ENCODE results near the gene RFX3. TPM values are rescaled to one million over a fixed set of nuclear protein-coding genes. Genes with fewer than 3 reads are reported as not detected.

Gene RFX3
- total RNA-seq, 4 donors from 2014 or later, result 2.1 to 11.5 (median 7.3) TPM

DNA sequence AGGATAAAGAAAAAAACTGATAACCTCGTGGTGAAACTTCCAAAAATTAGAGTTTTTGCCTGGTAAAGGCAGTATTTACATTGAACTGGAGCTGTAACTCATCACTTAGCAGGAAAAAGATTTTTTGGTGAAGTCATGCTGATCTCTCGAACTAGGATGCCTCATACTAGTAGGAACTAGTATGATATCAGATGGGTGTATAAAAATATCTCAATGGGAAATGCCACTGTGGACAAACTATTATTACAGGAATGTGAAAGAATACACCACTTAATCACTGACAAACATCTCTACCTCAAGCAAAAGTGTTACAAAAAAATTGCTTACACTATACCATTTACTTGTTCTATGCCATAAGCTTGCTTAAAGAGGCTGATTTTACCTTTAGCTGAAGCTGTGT lies 28.4 kb downstream of the RFX3 start:
- in situ Hi-C loops (cut with MboI; ENCODE audit: low sequenced_read_pairs in 4 of 4), result no loop called here
- ATAC-seq (no peak), DNase-seq (no peak)
- peak overlapping the region; percentile 63 to 81 (median 72) for H3K27ac ChIP-seq
- H3K9me3 ChIP-seq, result no peaks in the 10 kb centered on the region
- no peaks in the 10 kb centered on the region for H3K36me3 ChIP-seq
- TF ChIP-seq, protein P1, sequence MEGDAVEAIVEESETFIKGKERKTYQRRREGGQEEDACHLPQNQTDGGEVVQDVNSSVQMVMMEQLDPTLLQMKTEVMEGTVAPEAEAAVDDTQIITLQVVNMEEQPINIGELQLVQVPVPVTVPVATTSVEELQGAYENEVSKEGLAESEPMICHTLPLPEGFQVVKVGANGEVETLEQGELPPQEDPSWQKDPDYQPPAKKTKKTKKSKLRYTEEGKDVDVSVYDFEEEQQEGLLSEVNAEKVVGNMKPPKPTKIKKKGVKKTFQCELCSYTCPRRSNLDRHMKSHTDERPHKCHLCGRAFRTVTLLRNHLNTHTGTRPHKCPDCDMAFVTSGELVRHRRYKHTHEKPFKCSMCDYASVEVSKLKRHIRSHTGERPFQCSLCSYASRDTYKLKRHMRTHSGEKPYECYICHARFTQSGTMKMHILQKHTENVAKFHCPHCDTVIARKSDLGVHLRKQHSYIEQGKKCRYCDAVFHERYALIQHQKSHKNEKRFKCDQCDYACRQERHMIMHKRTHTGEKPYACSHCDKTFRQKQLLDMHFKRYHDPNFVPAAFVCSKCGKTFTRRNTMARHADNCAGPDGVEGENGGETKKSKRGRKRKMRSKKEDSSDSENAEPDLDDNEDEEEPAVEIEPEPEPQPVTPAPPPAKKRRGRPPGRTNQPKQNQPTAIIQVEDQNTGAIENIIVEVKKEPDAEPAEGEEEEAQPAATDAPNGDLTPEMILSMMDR (IDR thresholded peaks at IDR 0.05 in 4 of 5, conservative IDR thresholded peaks at IDR 0.05 in 1 of 5), result no peak
- TF ChIP-seq POLR2A (IDR thresholded peaks at IDR 0.05), result no peak
- no peaks in the 10 kb centered on the region for H3K27me3 ChIP-seq
- peak overlapping the region in 3 of 4 donors; percentile 1 to 13 (median 4) for H3K4me3 ChIP-seq
- intact Hi-C loops (cut with DNase I; ENCODE audit: low total_unique reads), result no loop called here
- H3K4me1 ChIP-seq, result peaks cover 25 to 57% of the 10 kb centered on the region in 2 donors

DNA sequence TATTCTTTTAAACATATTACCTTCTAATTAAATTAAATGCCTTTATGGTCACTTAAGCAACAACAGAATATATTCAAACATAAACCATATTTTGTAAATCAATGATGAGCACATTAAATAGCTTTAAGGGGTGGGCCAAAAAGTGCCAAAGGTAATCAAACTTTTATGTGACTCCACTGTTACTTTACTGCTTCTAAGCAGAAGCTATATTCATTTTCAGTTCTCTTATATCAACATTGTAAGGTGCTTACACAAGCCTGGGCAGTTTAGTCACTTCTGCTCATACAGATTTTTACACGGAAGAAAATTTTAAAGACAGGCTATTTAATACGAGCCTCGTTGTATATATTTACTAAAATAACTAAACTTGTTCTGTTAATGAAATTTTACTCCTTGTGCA lies 29.9 kb downstream of the RFX3 start:
- peaks cover 25 to 57% of the 10 kb centered on the region in 2 donors for H3K4me1 ChIP-seq
- H3K27me3 ChIP-seq, result no peaks in the 10 kb centered on the region
- TF ChIP-seq, protein P1 (IDR thresholded peaks at IDR 0.05 in 4 of 5, conservative IDR thresholded peaks at IDR 0.05 in 1 of 5), result no peak
- TF ChIP-seq POLR2A (IDR thresholded peaks at IDR 0.05), result no peak
- no peaks in the 10 kb centered on the region for H3K36me3 ChIP-seq
- DNase-seq (no peak), ATAC-seq (no peak)
- peak overlapping the region; percentile 63 to 81 (median 72) for H3K27ac ChIP-seq
- H3K4me3 ChIP-seq, result peak overlapping the region; percentile 1 to 22 (median 12)
- no peaks in the 10 kb centered on the region for H3K9me3 ChIP-seq
- in situ Hi-C loops (cut with MboI; ENCODE audit: low sequenced_read_pairs in 4 of 4), result no loop called here
- intact Hi-C loops (cut with DNase I; ENCODE audit: low total_unique reads), result no loop called here

DNA sequence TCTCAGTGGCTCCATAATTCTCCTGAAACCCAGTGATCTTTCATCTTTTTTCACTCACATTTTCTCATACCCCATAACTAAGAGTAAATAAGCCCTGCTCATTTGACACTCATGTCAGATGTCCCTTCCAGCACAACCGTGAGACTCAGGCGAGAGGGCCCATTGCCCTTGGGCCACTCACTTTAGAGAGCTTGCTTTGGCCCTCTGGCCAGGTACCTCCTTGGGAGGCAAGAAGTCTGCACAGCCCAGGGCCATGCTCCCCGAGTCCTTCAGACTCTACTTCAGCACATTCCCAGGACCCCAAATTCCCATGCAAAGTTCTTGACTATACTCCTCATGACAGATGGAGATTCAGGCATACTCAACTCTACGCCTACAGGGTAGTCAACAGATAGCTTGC lies 33.6 kb downstream of the RFX3 start:
- peaks cover 18 to 26% of the 10 kb centered on the region in 2 donors for H3K4me1 ChIP-seq
- in situ Hi-C loops (cut with MboI; ENCODE audit: low sequenced_read_pairs in 4 of 4), result no loop called here
- H3K27me3 ChIP-seq, result no peaks in the 10 kb centered on the region
- intact Hi-C loops (cut with DNase I; ENCODE audit: low total_unique reads), result no loop called here
- ATAC-seq (no peak), DNase-seq (no peak)
- TF ChIP-seq, protein P1 (IDR thresholded peaks at IDR 0.05 in 4 of 5, conservative IDR thresholded peaks at IDR 0.05 in 1 of 5), result no peak
- no peak for TF ChIP-seq POLR2A (IDR thresholded peaks at IDR 0.05)
- H3K9me3 ChIP-seq, result no peaks in the 10 kb centered on the region
- no peaks in the 10 kb centered on the region for H3K36me3 ChIP-seq
- H3K27ac ChIP-seq, result no peak overlapping the region
- H3K4me3 ChIP-seq, result no peak overlapping the region

DNA sequence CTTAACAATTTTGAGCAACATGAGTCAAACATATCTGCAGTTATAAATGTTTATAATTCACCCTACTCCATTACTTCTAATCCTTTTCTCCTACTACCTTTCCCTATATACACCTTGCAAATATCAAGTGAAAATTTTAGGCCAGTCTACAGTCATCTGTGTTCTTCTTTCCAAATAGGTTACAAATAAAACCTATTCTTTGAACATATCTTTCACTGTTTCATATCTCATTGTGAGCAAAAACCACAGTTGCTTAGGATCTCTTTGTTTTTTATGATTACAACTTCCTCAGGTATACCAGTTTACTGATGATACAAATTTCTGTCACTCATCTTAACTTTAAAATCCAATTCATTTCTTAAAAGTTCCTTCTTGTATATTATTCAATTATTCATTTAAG lies 34.4 kb downstream of the RFX3 start:
- intact Hi-C loops (cut with DNase I; ENCODE audit: low total_unique reads) (no loop called here), in situ Hi-C loops (cut with MboI; ENCODE audit: low sequenced_read_pairs in 4 of 4) (no loop called here)
- ATAC-seq (no peak), DNase-seq (no peak)
- no peaks in the 10 kb centered on the region for H3K9me3 ChIP-seq
- no peaks in the 10 kb centered on the region for H3K36me3 ChIP-seq
- H3K27me3 ChIP-seq, result no peaks in the 10 kb centered on the region
- H3K4me1 ChIP-seq, result peaks cover 13 to 19% of the 10 kb centered on the region in 2 donors
- no peak for TF ChIP-seq POLR2A (IDR thresholded peaks at IDR 0.05)
- TF ChIP-seq, protein P1 (IDR thresholded peaks at IDR 0.05 in 4 of 5, conservative IDR thresholded peaks at IDR 0.05 in 1 of 5), result no peak
- no peak overlapping the region for H3K27ac ChIP-seq
- H3K4me3 ChIP-seq, result no peak overlapping the region

DNA sequence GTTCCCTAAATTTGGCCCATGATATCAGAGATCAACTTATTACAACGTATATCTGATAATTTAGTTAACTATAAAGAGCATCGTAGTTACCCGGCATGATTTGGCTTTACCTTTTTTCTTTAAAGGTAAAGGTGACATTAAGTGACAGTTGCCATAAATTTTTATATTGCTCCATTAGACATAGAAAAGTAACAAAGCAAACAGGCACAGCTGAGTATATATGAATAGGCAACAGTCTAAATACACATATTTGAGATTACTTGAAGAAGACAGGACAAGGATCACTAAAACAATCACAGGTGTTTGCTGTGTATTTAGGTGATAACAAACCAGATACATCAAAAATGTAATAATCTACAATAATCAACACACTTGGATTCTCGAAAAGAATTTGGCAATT lies 34.8 kb downstream of the RFX3 start:
- no peak for ATAC-seq
- Histone ChIP-seq H3K27me3 (no peaks in the 10 kb centered on the region), H3K4me1 (peaks cover 8 to 14% of the 10 kb centered on the region in 2 donors), H3K9me3 (no peaks in the 10 kb centered on the region), H3K27ac (no peak overlapping the region), H3K36me3 (no peaks in the 10 kb centered on the region), H3K4me3 (no peak overlapping the region)
- in situ Hi-C loops (cut with MboI; ENCODE audit: low sequenced_read_pairs in 4 of 4), result no loop called here
- DNase-seq, result no peak
- intact Hi-C loops (cut with DNase I; ENCODE audit: low total_unique reads), result no loop called here
- TF ChIP-seq, protein P1 (IDR thresholded peaks at IDR 0.05 in 4 of 5, conservative IDR thresholded peaks at IDR 0.05 in 1 of 5), result no peak
- no peak for TF ChIP-seq POLR2A (IDR thresholded peaks at IDR 0.05)

Data from gastrocnemius medialis (tissue), 4 donors.